Measurements from ENCODE around the gene PAX6.
"Not testable (repeated sequence)": the region's sequence is repeated elsewhere in the genome, so short reads cannot be mapped to it uniquely, and the experiment has no call there.

Gene PAX6

DNA sequence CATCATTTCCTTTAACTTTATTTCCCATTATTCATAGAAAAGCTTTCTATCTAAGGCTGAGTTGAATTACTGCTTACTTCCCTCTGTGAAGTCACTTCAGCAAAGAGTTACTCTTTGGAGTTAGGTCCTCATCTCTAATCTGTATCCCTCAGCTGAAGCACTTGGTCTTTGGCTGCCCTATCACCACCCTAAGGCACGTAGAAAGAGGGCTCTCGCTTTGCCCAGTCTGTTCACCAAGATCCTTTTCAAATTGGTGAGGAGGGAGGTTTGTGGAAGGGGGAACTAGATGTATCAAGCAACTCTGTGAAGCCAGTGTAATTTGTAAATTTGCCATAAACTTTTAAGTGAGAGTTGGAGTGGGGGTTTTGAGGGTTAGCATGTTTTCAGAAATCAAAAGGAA, 43.4 kb downstream of the PAX6 start:
- no peak for DNase-seq (ENCODE audit: low spot score)

DNA sequence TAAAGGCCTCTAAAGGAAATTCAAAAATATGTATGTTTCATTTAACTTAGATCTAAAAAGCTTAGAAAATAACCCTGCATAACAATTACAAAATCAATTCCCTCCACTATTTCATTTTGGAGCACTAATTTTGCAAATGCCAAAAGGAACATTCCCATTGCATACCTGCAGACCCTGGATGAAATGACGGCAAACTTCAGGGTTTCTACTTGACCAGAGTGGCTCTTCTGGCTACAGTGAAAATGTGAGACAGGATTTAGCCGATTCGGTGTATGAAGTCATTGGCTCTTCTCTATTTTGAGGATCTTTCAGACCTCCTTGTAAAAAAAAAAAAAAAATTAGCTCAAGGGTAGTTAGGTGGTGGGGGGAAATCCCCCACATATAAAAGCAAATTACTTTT, 44.1 kb downstream of the PAX6 start:
- no peak for DNase-seq (ENCODE audit: low spot score)

- DNase-seq (ENCODE audit: low spot score), result no peak
These were observed 46.4 kb downstream of the PAX6 start for GRCh38 chr11:31764766-31765165.

DNA sequence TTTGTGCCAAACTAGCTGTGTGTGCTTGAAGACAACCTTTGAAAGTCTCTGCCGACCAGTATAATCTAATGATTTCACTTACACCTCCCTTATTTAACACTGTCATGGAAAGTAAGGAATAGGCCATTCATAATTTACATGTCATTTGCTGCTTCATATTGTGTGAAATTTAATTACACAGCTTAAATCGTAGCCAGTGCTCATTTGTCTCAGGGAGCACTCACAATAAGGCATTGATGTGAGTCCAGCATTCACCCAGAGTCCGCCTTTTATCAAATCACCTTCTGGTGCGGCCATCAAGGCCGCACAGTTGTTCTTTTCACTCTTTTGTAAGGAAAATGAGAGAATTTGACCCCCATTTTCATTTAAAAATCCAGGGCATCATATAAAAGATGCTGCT, 46.9 kb downstream of the PAX6 start:
- no peak for DNase-seq (ENCODE audit: low spot score)

- no peak for DNase-seq (ENCODE audit: low spot score)
These were observed 47.8 kb downstream of the PAX6 start for GRCh38 chr11:31763296-31763695.

- no peak for DNase-seq (ENCODE audit: low spot score)
These were observed 49.5 kb downstream of the PAX6 start for GRCh38 chr11:31761636-31762035.

DNA sequence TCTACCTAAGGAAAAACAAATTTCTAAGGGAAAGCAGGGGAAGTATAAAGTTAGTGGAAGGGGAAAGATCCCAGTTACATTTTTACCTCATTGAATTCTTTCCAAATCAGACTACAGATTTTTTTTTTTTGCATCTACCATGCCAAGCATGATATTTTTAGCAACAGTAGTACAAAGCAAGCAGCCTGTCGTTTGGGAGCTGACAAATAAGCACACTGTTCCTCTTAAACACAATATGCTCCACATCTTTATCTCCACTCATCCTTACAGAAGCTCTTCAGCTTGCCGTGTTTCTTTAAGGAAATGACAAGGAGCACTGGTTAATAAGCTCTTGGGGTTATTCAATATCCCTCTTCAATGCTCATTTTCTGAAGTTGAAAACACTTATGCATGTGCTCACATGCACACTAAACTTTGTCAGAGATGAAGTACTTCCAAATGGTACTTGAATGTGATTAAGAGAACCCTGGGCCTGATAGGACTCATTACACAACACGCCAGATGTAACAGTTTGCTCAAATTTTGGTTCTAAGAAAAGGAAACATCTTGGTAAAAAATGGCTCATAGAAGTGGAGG, 53.8 kb downstream of the PAX6 start:
- DNase-seq (ENCODE audit: low spot score), result no peak

DNA sequence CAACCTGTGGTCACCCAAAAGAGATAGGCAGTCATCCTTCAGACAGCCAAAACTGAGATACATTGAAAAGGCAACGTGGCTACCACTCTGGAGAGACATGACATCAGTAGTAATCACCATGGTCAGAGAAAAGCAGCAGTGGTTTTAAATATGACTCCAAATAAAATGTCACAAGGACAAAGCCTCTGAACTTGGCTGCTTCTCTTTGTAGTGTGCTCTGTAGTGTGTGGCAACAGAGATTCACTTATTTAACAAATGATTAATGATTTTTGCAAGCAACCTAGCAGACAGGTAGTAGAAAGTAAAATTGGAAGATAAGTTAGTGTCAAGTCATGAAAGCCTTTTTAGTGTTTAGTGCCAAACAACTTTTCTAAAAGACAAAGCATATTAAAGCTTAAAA, 63.5 kb downstream of the PAX6 start:
- DNase-seq (ENCODE audit: low spot score), result no peak

- DNase-seq (ENCODE audit: low spot score), result not testable (repeated sequence)
These were observed 70.3 kb downstream of the PAX6 start for GRCh38 chr11:31740731-31741368.

- no peak for DNase-seq (ENCODE audit: low spot score)
These were observed 71.0 kb downstream of the PAX6 start for GRCh38 chr11:31740131-31740530.
